ENCODE measurements around the gene HEATR3.
A peak's percentile ranks its signal among the peaks of the same experiment; 100 is the strongest.
"Not testable (repeated sequence)": the region's sequence is repeated elsewhere in the genome, so short reads cannot be mapped to it uniquely, and the experiment has no call there.

HEATR3 gene

GRCh38 chr16:50102051-50102746, 36.4 kb downstream of the HEATR3 start:
- DNase-seq, result no peak

GRCh38 chr16:50103764-50104163, 38.0 kb downstream of the HEATR3 start:
- DNase-seq, result no peak

GRCh38 chr16:50114357-50115129, 48.8 kb downstream of the HEATR3 start:
- no peak for DNase-seq

DNA sequence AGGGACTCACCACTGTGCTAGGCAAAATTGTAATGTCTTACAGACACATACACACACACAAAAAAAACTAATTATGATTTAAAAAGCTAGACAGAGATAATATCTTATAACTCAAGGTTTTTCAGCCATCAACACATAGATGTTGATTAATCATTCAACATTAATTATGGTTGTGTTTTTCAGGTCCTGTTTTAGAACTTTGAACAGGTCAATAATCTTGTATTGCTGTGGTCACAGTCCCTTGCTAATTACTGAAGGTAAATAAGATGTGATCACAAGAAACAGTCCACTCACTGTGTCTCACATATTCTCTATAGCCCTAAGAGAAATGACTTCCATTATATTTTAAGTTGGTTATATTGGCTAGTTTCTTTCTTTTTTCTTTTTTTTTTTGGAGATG, 54.9 kb downstream of the HEATR3 start:
- no peak for DNase-seq

GRCh38 chr16:50121278-50121677, 55.5 kb downstream of the HEATR3 start:
- DNase-seq, result no peak

DNA sequence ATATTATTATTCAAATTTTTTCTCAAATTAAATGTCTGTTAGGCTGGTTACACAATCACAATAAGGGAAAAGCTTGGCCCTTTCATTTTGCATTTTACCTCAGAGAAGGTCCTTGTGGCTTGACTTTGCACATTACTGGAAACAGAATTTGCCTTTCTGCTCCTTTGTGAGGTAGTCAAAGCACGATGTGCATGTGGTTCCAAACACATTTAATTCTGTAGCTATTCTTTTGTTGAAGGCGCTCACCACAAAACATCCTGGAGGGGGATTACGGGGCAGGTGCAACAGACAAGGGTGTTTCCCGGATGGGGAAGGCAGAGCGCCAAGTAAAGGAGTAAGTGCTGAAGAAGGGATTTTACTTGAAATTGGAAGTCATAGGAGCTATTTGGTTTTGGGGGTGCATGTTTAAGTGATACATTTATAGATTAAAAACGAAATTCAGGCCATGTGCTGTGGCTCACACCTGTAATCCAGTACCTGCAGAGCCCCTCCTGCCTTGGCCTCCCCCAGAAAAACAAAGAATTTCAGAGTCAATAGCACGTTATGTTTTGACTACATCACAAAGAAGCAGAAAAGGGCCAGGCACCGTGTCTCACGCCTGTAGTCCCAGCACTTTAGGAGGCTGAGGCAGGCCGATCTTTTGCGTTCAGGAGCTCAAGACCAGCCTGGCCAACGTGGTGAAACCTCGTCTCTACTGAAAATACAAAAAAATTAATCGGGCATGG, 56.1 kb downstream of the HEATR3 start:
- peak; percentile 2 for DNase-seq

GRCh38 chr16:50123417-50123816, 57.6 kb downstream of the HEATR3 start:
- DNase-seq, result no peak

GRCh38 chr16:50124769-50125168, 59.0 kb downstream of the HEATR3 start:
- DNase-seq, result no peak

DNA sequence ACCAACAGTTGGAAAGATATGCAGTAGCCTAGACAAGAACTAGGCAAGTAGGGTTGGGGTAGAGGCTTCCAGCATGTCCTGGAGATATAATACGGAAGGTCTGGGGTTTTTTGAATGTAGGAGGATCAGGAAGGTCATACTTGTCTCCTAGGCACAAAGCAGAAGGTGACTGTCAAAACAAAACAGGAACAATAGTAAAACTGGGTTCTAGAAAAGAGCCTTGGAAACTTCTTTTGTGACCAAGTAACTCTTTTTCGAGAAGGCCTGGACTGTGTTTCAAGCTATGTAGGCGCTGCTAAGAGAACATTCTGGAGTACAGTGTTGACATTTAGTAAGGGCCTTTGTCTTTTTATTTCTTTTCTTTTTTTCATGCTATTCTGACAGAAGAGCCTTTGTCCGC, 60.4 kb downstream of the HEATR3 start:
- DNase-seq, result no peak

- DNase-seq, result not testable (repeated sequence)
Measured at GRCh38 chr16:50132571-50132970, 66.8 kb downstream of the HEATR3 start.

DNA sequence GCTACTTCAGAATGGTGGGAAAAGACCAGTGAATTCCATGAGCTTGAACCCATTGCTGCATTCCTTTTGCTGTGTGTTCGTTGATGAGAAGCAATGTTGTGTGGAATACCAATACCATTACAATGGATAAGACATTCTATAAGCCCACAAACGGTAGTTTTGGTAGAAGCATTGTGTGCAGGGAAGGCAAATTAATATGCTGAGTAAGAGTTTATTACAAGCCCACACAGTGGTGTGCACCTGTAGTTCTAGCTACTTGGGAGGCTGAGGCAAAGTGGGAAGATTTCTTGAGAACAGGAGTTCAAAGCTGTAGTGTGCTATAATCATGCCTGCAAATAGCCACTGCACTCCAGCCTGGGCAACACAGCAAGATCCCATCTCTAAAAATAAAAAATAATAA, 67.4 kb downstream of the HEATR3 start:
- DNase-seq, result no peak

- DNase-seq, result no peak
Measured at GRCh38 chr16:50136399-50136798, 70.6 kb downstream of the HEATR3 start.

- no peak for DNase-seq
Measured at GRCh38 chr16:50137268-50137667, 71.5 kb downstream of the HEATR3 start.

DNA sequence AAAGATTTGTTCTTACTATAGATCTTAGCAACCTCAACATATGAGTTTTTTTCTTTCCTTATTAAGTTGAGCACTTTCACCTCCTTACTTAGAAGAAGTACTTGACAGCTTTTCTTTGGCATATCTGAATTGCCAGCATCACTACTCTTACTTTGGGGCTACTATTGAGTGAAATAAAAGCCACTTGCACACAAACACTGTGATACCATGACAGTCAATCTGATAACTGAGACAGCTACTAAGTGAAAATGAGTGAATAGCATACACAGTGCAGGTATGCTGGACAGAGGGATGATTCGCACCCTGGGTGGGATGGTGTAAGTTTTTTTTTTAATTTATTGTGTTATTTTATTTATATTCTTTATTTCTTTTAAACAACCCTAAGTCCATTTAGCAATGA, 73.8 kb downstream of the HEATR3 start:
- no peak for DNase-seq

- DNase-seq, result no peak
Measured at GRCh38 chr16:50144211-50144610, 78.4 kb downstream of the HEATR3 start.

GRCh38 chr16:50146479-50147435, 81.0 kb downstream of the HEATR3 start:
- DNase-seq, result no peak

- DNase-seq, result no peak
Measured at GRCh38 chr16:50151322-50151721, 85.6 kb downstream of the HEATR3 start.

- no peak for DNase-seq
Measured at GRCh38 chr16:50151756-50152155, 86.0 kb downstream of the HEATR3 start.

GRCh38 chr16:50152351-50152806, 86.6 kb downstream of the HEATR3 start:
- no peak for DNase-seq

DNA sequence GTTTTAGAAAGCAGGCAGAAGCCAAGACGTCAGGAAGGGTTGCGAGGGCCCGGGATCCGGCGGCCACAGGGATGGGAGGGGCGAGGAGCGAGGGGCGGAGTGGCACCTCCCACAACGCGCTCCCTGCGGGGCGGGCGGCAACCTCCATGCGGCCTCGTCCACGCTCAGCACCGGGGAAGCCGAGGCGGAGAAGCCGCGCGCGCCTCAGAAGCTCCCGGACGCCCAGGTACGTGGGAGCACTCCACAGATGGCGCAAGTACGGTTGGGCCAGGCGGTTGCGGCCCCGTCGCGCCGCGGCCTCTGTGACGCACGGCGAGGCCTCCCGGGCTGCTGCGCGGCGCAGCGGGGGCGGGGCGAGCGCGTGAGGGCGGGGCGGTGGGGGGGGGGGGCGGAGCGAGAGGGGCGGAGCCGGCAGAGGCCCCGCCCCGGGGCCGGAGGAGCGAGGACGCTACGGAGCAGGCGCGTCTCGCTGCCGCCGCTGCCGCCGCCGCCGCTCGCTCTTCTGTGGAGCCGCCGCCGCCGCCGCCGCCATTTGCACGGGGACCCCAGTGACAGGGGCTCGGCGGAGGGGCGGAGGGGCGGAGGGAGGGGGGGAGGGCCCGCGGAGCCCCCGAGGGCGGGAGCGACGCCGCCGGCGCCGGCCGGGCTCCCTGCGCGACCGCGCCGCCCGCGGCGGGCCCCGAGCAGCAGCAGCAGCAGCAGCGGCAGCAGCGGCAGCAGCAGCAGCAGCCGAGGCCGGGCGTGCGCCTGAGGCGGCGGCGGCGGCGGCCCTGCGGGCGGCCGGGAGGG, 87.2 kb downstream of the HEATR3 start, which contains the start of gene TENT4B:
Gene TENT4B, plus strand, starts transcription at position 500 of the 789 bp plus-strand sequence. CDS start 316 bp downstream, outside the sequence.
- peak; percentile 62 for DNase-seq

DNA sequence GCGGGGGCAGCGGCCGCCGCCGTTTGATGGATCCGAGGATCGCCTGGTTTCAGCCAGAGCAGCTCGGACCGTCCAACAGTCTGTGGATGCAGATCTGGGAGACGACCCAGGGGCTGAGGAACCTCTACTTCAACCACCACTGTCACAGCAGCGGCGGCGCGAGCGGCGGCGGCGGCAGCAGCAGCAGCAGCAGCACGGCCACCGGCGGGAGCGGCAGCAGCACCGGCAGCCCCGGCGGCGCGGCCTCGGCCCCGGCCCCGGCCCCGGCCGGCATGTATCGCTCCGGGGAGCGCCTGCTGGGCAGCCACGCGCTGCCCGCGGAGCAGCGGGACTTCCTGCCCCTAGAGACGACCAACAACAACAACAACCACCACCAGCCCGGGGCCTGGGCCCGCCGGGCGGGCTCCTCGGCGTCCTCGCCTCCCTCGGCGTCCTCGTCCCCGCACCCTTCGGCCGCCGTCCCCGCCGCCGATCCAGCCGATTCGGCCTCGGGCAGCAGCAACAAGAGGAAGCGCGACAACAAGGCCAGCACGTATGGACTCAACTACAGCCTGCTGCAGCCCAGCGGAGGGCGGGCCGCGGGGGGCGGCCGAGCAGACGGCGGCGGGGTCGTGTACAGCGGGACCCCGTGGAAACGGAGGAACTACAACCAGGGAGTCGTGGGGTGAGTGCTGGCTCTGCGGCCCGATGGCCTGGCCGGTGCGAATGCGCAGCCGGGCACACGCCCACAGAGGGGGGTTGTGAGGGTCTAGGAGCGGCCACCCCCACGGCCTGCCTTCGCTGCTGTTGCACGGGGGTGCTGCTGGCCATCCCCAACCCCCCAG, 88.0 kb downstream of the HEATR3 start:
- DNase-seq, result no peak

All from NCI-H345 (cell line).